Peyer's patch (tissue), 4 donors: ENCODE measurements around the gene SLC6A3.

Experiments
- POLR2A ChIP-seq, 2 donors: fragments of 450-650 bp; IDR thresholded peaks; one replicate each; pipeline ENCODE4 v1.5.1; 2017; ENCODE audit warnings: antibody characterized with exemption in 2 of 2, mild to moderate bottlenecking in 2 of 2, moderate library complexity in 2 of 2
- TF ChIP-seq, protein P1 (sequence below), 6 experiments: fragments of 450-650 bp in 4 of 6; fragments of 200-600 bp in 2 of 6; sonication (generic) in 1 of 6; IDR thresholded peaks; one replicate each; pipeline ENCODE4 v1.5.1; 2017 to 2019; ENCODE audit warnings: antibody characterized with exemption in 6 of 6, mild to moderate bottlenecking in 3 of 6, moderate library complexity in 1 of 6

DNA sequence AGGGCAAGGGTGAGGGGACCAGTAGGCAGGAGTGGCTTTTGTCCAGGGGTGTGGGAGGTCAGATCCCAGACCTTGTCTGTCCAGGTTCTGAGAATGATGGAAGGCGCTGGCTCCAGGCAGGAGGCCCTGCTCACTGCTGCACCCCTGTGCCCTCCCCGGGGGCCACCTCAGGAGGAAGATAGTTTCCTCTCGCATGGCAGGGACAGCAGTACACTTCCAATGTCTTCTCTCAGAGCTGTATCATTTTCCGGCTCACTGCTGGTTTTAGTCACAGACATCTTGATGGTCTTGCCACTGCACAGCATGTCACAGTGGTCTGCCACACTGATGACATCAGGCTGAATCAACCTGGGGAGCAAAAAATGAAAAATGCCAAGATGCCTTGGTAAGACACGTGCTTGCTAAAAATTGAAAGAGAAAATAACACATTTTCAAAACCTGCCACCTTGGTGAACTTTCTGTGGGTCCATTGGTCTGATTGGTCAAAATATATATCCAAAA is 3.3 kb upstream of the SLC6A3 start:
- TF ChIP-seq, protein P1, sequence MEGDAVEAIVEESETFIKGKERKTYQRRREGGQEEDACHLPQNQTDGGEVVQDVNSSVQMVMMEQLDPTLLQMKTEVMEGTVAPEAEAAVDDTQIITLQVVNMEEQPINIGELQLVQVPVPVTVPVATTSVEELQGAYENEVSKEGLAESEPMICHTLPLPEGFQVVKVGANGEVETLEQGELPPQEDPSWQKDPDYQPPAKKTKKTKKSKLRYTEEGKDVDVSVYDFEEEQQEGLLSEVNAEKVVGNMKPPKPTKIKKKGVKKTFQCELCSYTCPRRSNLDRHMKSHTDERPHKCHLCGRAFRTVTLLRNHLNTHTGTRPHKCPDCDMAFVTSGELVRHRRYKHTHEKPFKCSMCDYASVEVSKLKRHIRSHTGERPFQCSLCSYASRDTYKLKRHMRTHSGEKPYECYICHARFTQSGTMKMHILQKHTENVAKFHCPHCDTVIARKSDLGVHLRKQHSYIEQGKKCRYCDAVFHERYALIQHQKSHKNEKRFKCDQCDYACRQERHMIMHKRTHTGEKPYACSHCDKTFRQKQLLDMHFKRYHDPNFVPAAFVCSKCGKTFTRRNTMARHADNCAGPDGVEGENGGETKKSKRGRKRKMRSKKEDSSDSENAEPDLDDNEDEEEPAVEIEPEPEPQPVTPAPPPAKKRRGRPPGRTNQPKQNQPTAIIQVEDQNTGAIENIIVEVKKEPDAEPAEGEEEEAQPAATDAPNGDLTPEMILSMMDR (IDR thresholded peaks at IDR 0.05): no peak
- no peak for TF ChIP-seq POLR2A (IDR thresholded peaks at IDR 0.05)
